ENCODE measurements around the gene PROSER2. TPM values are rescaled to one million over a fixed set of nuclear protein-coding genes. Genes with fewer than 3 reads are reported as not detected.

The PROSER2 gene, protein sequence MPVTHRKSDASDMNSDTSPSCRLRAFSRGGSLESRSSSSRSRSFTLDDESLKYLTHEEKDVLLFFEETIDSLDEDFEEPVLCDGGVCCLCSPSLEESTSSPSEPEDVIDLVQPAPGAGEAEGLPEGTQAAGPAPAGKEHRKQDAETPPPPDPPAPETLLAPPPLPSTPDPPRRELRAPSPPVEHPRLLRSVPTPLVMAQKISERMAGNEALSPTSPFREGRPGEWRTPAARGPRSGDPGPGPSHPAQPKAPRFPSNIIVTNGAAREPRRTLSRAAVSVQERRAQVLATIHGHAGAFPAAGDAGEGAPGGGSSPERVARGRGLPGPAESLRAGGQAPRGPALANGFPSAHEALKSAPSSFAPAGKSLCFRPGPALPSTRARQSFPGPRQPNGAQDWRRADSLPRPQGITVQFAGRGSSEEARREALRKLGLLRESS
- total RNA-seq (1 to 10 TPM in 2 of 10 donors, under 1 TPM in 8; 0.34 to 1.6 (median 0.76) TPM), polyA plus RNA-seq (under 1 TPM; 0.51 to 0.80 TPM)
- long read RNA-seq, donor 1, partial matches to known transcripts: 0 of 1 reads
- long read RNA-seq, donor 1, other reads (novel, unspliced or antisense): 0 of 1 reads
- long read RNA-seq, donor 2: 0 reads
- long read RNA-seq, donor 3: 0 reads

DNA sequence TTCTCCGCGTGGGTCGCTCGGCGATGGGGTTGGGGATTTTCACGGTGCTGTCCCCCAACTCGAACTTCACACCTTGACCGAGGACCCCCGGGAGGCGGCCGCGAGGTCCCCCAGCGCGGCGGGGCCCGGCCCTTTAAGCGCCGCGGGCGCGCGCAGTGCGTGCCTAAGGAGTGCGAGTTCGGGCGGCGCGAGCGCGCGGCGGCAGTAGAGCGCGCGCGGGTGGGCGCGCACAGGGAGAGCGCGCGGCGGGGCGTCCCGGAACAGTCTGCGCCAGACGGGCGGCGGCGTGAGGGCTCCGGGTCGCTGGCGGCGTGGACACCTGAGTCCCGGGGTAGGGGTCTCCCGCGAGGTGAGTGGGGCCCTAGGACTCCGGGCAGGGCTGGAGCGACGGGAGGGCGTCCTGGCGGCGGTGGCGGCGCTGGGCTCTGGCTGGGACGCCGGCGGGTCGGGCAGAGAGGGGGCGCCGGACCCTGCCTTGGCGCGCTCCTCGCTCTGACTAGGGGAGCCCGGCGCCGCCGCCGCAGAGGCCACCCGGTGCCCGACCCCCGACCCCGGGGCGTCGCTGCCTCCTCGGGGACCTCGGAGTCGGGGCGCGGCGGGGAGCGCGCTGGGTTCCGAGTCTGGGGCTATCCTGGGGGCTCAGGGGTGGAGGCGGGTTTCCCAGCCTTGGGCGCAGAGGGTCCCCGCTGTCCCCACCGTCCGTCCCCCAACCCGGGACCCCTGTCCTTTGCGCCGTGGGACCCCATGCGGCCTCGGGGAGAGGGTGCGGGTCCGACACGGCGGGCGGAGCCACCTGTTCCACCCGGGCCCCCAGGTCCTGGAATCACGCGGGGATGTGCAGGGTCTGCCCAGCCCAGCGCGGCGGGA is at the start of gene PROSER2:
Gene PROSER2, plus strand, starts transcription at position 235 of the 867 bp plus-strand sequence. CDS start 28,722 bp downstream, outside the sequence.
- ATAC-seq (peak; percentile 62 to 95 (median 92)), DNase-seq (peak; percentile 25 to 49)
- Histone ChIP-seq H3K27ac (peak within 1 kb of the TSS in 7 of 10 donors; percentile 21 to 65 (median 47)), H3K4me1 (peaks cover 0 to 10% (median 4%) of the 10 kb centered on the region in 9 donors), H3K36me3 (no peaks in the 10 kb centered on the region), H3K4me3 (peak within 1 kb of the TSS; percentile 47 to 73 (median 68)), H3K27me3 (peaks cover 0 to 47% (median 11%) of the 10 kb centered on the region in 7 donors), H3K9me3 (no peaks in the 10 kb centered on the region)
- 1 to 2% methylated on average over 111 to 114 of the region's 114 CpGs for WGBS, 2 donors
- TF ChIP-seq, protein P1, sequence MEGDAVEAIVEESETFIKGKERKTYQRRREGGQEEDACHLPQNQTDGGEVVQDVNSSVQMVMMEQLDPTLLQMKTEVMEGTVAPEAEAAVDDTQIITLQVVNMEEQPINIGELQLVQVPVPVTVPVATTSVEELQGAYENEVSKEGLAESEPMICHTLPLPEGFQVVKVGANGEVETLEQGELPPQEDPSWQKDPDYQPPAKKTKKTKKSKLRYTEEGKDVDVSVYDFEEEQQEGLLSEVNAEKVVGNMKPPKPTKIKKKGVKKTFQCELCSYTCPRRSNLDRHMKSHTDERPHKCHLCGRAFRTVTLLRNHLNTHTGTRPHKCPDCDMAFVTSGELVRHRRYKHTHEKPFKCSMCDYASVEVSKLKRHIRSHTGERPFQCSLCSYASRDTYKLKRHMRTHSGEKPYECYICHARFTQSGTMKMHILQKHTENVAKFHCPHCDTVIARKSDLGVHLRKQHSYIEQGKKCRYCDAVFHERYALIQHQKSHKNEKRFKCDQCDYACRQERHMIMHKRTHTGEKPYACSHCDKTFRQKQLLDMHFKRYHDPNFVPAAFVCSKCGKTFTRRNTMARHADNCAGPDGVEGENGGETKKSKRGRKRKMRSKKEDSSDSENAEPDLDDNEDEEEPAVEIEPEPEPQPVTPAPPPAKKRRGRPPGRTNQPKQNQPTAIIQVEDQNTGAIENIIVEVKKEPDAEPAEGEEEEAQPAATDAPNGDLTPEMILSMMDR (IDR thresholded peaks at IDR 0.05): peak in 2 of 9 donors; percentile 9 to 13
- intact Hi-C loops (cut with DNase I): no loop called here

DNA sequence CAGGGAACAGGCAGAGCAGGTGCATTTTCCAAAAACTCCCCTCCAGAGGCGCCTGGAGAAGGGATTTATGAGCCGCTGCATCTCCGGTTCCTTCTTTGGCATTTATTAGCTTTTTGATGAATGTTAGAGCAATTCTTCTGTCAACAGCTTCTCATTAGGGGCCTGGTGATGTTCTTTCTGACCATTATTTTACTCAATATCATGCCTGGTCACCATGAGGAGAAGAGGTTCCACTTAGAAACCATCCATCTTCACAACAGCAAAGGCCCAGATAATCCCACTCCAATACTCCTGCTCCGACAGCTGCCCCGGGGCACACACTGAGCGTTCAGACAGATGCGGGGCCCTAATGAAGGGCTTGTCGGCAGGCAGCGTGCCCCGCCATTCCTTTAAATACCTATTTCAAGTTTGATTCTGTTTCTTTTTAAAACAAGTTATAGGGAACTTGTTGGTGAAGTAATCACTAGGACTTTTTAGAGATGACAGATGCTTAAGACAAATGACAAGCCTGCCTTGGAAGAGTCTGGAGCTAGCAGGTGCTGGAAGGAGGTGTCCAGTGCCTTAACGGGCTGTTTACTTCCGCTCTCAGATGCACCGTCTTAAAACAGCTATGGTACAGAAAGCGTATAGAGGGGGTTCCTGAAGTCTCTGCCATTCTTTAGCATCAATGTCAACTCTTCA is 49.3 kb upstream of the PROSER2 start:
- WGBS, 2 donors: 88 to 93% methylated on average over 14 of the region's 14 CpGs
- intact Hi-C loops (cut with DNase I): no loop called here

DNA sequence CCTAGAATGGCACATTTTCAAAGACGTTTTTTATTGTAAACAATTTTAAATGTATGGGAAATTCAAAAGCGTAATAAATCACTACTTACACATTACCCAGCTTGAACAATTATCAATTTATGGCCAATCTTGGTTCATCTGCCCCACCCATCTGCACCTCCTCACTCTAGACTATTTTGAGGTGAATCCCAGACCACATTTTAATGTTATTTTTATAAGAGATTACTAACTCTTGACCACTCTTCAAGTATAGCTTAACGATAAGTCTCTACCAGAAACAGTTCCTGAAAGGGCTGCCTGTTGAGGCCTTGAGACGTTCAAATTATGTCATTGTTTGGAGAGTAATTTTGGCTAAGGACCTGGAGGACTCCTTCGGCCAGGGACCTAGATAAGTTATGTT is 47.7 kb upstream of the PROSER2 start:
- intact Hi-C loops (cut with DNase I): no loop called here

More for the DNA sequence above, 49.3 kb upstream of the PROSER2 start:
- Histone ChIP-seq H3K36me3 (no peaks in the 10 kb centered on the region), H3K9me3 (no peaks in the 10 kb centered on the region), H3K4me3 (no peak overlapping the region), H3K4me1 (no peaks in the 10 kb centered on the region), H3K27ac (no peak overlapping the region), H3K27me3 (peaks cover 0 to 9% (median 0%) of the 10 kb centered on the region in 7 donors)
- DNase-seq: no peak
- TF ChIP-seq, protein P1 (IDR thresholded peaks at IDR 0.05): no peak
- no peak for ATAC-seq

More for the DNA sequence above, 47.7 kb upstream of the PROSER2 start:
- Histone ChIP-seq H3K27ac (no peak overlapping the region), H3K27me3 (peaks cover 0 to 9% (median 0%) of the 10 kb centered on the region in 7 donors), H3K4me1 (no peaks in the 10 kb centered on the region), H3K9me3 (no peaks in the 10 kb centered on the region), H3K36me3 (no peaks in the 10 kb centered on the region), H3K4me3 (no peak overlapping the region)
- ATAC-seq: no peak
- DNase-seq: no peak
- 58 to 64% methylated on average over 5 of the region's 5 CpGs for WGBS, 2 donors
- TF ChIP-seq, protein P1 (IDR thresholded peaks at IDR 0.05): no peak

Data from heart right ventricle (tissue), 16 donors.